ENCODE data around the gene GLTP.

DNA sequence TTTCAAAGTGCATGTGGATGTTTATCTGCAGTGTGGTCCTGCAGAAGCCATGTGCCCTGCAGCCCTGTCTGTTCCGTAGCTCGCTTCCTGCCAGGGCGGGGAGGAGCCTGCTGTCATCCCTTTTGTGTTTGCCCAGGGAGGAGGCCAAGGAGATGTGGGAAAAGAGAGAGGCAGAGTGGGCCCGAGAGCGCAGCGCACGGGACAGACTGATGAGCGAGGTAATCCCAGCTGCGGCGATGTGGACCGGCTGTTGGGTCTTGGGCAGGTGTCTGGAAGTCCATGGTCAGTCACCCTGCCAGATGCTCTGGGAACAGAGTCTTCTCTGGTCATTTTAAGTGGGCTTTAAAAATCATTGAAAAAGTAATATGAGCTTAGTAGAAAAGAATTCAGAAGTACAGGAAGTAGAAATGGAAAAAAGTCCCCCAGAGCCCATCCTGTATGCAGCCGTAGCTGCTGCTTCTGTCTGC lies 32.5 kb upstream of the GLTP start:
- TF ChIP-seq POLR2AphosphoS5 (IDR thresholded peaks at IDR 0.05) (no peak), POLR2A (IDR thresholded peaks at IDR 0.05) (no peak)
- TF ChIP-seq, protein P1, sequence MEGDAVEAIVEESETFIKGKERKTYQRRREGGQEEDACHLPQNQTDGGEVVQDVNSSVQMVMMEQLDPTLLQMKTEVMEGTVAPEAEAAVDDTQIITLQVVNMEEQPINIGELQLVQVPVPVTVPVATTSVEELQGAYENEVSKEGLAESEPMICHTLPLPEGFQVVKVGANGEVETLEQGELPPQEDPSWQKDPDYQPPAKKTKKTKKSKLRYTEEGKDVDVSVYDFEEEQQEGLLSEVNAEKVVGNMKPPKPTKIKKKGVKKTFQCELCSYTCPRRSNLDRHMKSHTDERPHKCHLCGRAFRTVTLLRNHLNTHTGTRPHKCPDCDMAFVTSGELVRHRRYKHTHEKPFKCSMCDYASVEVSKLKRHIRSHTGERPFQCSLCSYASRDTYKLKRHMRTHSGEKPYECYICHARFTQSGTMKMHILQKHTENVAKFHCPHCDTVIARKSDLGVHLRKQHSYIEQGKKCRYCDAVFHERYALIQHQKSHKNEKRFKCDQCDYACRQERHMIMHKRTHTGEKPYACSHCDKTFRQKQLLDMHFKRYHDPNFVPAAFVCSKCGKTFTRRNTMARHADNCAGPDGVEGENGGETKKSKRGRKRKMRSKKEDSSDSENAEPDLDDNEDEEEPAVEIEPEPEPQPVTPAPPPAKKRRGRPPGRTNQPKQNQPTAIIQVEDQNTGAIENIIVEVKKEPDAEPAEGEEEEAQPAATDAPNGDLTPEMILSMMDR (IDR thresholded peaks at IDR 0.05): no peak
